K562 (cell line): ENCODE results near the gene ZFYVE1. TPM values are rescaled to one million over a fixed set of nuclear protein-coding genes. Genes with fewer than 3 reads are reported as not detected.

ENCODE experiments used
- BRCA1 ChIP-seq, 2 experiments: fragments of 450-650 bp in 1 of 2; sonication (generic) in 1 of 2; formaldehyde crosslinking in 1 of 2; IDR thresholded peaks; 2 replicates each; pipeline versions ENCODE4 v1.5.0 to v1.6.1; 2017 to 2020; ENCODE audit warnings: mild to moderate bottlenecking in 1 of 2, missing genetic modification reagents in 1 of 2
- CHD4 ChIP-seq: fragments of 200-600 bp; sonication (generic); IDR thresholded peaks from 3 replicates; pipeline ENCODE4 v1.6.1; 2012; ENCODE audit warnings: low read depth, mild to moderate bottlenecking, mixed read lengths, low read length, inconsistent platforms; ENCODE audit not compliant: insufficient read depth, insufficient replicate concordance, poor library complexity, severe bottlenecking
- GABPA ChIP-seq: fragments of 200-800 bp; sonication (Bioruptor generic); conservative IDR thresholded peaks from 2 replicates; pipeline ENCODE4 v1.6.1; 2016; ENCODE audit warnings: low read depth, missing genetic modification characterization, missing compliant biosample characterization
- LARP7 ChIP-seq: fragments of 450-650 bp; IDR thresholded peaks from 2 replicates; pipeline ENCODE4 v1.6.1; 2016
- MAFK ChIP-seq: IDR thresholded peaks from 2 replicates; pipeline ENCODE4 v1.6.1; 2011; ENCODE audit warnings: low read length, improper control_type of control experiment
- MAZ ChIP-seq, 2 experiments: fragments of 450-650 bp in 1 of 2; sonication (generic) in 1 of 2; formaldehyde crosslinking; IDR thresholded peaks in 1 of 2; conservative IDR thresholded peaks in 1 of 2; 2 replicates each; pipeline versions ENCODE4 v1.4.0 to v1.5.0; 2020; ENCODE audit warnings: mild to moderate bottlenecking in 1 of 2, missing genetic modification reagents in 1 of 2
- PHTF2 ChIP-seq: fragments of 250-450 bp; sonication (Bioruptor Pico); IDR thresholded peaks from 2 replicates; pipeline ENCODE4 v1.5.0; 2021; ENCODE audit warnings: mild to moderate bottlenecking
- RFX1 ChIP-seq: fragments of 450-650 bp; IDR thresholded peaks from 2 replicates; pipeline ENCODE4 v1.6.1; 2016; ENCODE audit warnings: mild to moderate bottlenecking, moderate library complexity
- SMC3 ChIP-seq: conservative IDR thresholded peaks from 2 replicates; pipeline ENCODE4 v1.6.1; 2011; ENCODE audit warnings: low read depth, low read length, improper control_type of control experiment; ENCODE audit not compliant: insufficient read depth
- SNRNP70 ChIP-seq: fragments of 200-400 bp; formaldehyde crosslinking; optimal IDR thresholded peaks from 2 replicates; pipeline ENCODE3; 2017; ENCODE audit warnings: low read depth, low read length
- ZNF384 ChIP-seq: IDR thresholded peaks from 2 replicates; pipeline ENCODE4 v1.6.1; 2012; ENCODE audit warnings: low read depth, low read length, improper control_type of control experiment
- polyA plus RNA-seq, 8 experiments: library from polyadenylated mRNA; depleted of rRNA in 4 of 8; stranded (reverse) in 5 of 8; unstranded in 3 of 8; fragments of >200 nt; fragmentation: Nextera tagmentation in 2 of 8; fragmentation: Illumina TruSeq in 1 of 8; extraction: Ambion mirVana in 2 of 8; extraction: Trizol in 1 of 8; gene quantifications; 2 replicates each; pipeline versions ENCODE4 v1.2.1 to v1.2.3, GENCODE V29; 2011 to 2014; ENCODE audit warnings: inconsistent platforms in 1 of 8, missing spikeins in 1 of 8
- total RNA-seq, 7 experiments: library from RNA; depleted of rRNA in 6 of 7; stranded (reverse); fragments of >200 nt in 6 of 7; fragmentation: Illumina TruSeq in 2 of 7; extraction: Trizol in 2 of 7; gene quantifications; 2 replicates each; pipeline versions ENCODE4 v1.2.1 to v1.2.3, GENCODE V29; 2011 to 2021; ENCODE audit warnings: low replicate concordance in 1 of 7
- TF ChIP-seq, protein P1 (sequence below): IDR thresholded peaks from 2 replicates; pipeline ENCODE4 v1.6.1; 2014; ENCODE audit warnings: antibody characterized with exemption
- TF ChIP-seq, protein P2 (sequence below), 3 experiments: IDR thresholded peaks in 2 of 3; conservative IDR thresholded peaks in 1 of 3; 2 replicates each; pipeline ENCODE4 v1.5.1; 2011 to 2012; ENCODE audit warnings: low read length in 3 of 3, mild to moderate bottlenecking in 3 of 3, control low read depth in 2 of 3, improper control_type of control experiment in 1 of 3, inconsistent platforms in 1 of 3, low read depth in 1 of 3, mixed read lengths in 1 of 3, moderate library complexity in 1 of 3; ENCODE audit not compliant: insufficient read depth in 2 of 3
- TF ChIP-seq, protein P3 (sequence below), 2 experiments: fragments of 450-650 bp in 1 of 2; IDR thresholded peaks; 2 replicates each; pipeline ENCODE4 v1.6.1; 2011 to 2017; ENCODE audit warnings: low read depth in 2 of 2, antibody characterized with exemption in 1 of 2, borderline replicate concordance in 1 of 2, low read length in 1 of 2, mild to moderate bottlenecking in 1 of 2, mixed read lengths in 1 of 2; ENCODE audit not compliant: control insufficient read depth in 1 of 2

Gene ZFYVE1
- total and polyA plus RNA-seq, 9 of the 15 experiments (the other 6 are each of a cell fraction or from before 2014, with no cell fraction given): 0.62 to 5.5 (median 3.4) TPM

DNA sequence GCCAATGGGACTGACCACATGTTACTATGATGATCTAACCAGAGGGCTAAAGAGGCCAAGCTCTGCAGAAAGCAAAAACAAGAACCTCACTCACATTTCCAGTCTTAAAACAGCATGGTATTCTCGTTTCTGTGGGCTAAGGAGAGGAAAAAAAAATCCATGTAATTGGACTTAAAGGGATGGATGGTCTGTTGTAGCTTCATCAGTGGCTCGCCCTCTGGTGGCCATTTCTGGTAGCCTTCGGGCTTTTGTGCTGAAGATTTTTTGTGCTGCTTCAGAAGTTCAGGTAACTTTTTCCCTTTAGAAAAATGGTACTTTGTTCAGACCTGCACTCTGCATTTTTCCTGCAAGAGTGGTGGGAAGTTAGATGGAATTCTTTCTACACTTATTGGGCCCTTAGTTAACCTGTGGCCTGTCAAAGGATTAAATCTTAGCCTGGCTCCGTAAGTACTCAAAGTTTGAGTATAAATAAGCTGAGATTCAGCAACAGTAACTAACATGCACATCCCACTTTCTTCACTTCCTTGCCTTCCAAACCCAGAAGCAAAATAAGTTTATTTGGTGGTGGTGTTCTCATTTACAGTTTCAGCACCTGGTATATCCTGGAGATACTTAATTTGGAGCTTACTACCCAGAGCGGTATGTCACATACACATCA, 78.3 kb downstream of the ZFYVE1 start (continued):
- TF ChIP-seq CHD4: no peak
- TF ChIP-seq ZNF384: 0 out of 2 replicates have a peak, but pooled peaks have one; percentile 35
- no peak for TF ChIP-seq GABPA (tag)
- TF ChIP-seq LARP7: no peak
- no peak for TF ChIP-seq SNRNP70
- TF ChIP-seq MAZ (CRISPR knock-in tag; conservative IDR thresholded peaks at IDR 0.05 in 1 of 2, IDR thresholded peaks at IDR 0.05 in 1 of 2): no peak
- TF ChIP-seq, protein P1, sequence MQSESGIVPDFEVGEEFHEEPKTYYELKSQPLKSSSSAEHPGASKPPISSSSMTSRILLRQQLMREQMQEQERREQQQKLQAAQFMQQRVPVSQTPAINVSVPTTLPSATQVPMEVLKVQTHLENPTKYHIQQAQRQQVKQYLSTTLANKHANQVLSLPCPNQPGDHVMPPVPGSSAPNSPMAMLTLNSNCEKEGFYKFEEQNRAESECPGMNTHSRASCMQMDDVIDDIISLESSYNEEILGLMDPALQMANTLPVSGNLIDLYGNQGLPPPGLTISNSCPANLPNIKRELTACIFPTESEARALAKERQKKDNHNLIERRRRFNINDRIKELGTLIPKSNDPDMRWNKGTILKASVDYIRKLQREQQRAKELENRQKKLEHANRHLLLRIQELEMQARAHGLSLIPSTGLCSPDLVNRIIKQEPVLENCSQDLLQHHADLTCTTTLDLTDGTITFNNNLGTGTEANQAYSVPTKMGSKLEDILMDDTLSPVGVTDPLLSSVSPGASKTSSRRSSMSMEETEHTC: no peak
- no peak for TF ChIP-seq PHTF2 (CRISPR knock-in tag)
- no peak for TF ChIP-seq BRCA1 (IDR thresholded peaks at IDR 0.05)
- no peak for TF ChIP-seq BRCA1 (CRISPR knock-in tag; IDR thresholded peaks at IDR 0.05)
- peak; percentile 64 for TF ChIP-seq SMC3
- TF ChIP-seq, protein P2, sequence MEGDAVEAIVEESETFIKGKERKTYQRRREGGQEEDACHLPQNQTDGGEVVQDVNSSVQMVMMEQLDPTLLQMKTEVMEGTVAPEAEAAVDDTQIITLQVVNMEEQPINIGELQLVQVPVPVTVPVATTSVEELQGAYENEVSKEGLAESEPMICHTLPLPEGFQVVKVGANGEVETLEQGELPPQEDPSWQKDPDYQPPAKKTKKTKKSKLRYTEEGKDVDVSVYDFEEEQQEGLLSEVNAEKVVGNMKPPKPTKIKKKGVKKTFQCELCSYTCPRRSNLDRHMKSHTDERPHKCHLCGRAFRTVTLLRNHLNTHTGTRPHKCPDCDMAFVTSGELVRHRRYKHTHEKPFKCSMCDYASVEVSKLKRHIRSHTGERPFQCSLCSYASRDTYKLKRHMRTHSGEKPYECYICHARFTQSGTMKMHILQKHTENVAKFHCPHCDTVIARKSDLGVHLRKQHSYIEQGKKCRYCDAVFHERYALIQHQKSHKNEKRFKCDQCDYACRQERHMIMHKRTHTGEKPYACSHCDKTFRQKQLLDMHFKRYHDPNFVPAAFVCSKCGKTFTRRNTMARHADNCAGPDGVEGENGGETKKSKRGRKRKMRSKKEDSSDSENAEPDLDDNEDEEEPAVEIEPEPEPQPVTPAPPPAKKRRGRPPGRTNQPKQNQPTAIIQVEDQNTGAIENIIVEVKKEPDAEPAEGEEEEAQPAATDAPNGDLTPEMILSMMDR (IDR thresholded peaks at IDR 0.05 in 2 of 3, conservative IDR thresholded peaks at IDR 0.05 in 1 of 3; ENCODE audit: insufficient read depth in 2 of 3, low read depth in 1 of 3, low read length in 3 of 3): peak; percentile 50 to 79 (median 74)
- TF ChIP-seq, protein P3, sequence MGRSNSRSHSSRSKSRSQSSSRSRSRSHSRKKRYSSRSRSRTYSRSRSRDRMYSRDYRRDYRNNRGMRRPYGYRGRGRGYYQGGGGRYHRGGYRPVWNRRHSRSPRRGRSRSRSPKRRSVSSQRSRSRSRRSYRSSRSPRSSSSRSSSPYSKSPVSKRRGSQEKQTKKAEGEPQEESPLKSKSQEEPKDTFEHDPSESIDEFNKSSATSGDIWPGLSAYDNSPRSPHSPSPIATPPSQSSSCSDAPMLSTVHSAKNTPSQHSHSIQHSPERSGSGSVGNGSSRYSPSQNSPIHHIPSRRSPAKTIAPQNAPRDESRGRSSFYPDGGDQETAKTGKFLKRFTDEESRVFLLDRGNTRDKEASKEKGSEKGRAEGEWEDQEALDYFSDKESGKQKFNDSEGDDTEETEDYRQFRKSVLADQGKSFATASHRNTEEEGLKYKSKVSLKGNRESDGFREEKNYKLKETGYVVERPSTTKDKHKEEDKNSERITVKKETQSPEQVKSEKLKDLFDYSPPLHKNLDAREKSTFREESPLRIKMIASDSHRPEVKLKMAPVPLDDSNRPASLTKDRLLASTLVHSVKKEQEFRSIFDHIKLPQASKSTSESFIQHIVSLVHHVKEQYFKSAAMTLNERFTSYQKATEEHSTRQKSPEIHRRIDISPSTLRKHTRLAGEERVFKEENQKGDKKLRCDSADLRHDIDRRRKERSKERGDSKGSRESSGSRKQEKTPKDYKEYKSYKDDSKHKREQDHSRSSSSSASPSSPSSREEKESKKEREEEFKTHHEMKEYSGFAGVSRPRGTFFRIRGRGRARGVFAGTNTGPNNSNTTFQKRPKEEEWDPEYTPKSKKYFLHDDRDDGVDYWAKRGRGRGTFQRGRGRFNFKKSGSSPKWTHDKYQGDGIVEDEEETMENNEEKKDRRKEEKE (IDR thresholded peaks at IDR 0.05; ENCODE audit: borderline replicate concordance in 1 of 2, control insufficient read depth in 1 of 2, low read depth in 2 of 2, low read length in 1 of 2): no peak
- TF ChIP-seq RFX1: no peak
- no peak for TF ChIP-seq MAFK
